NCI-H774 (cell line): ENCODE data around the gene AP2A2.

ENCODE experiments used
- DNase-seq: peaks from one replicate; lab custom pipeline; 2025; lab: John Stamatoyannopoulos, UW

AP2A2 gene

DNA sequence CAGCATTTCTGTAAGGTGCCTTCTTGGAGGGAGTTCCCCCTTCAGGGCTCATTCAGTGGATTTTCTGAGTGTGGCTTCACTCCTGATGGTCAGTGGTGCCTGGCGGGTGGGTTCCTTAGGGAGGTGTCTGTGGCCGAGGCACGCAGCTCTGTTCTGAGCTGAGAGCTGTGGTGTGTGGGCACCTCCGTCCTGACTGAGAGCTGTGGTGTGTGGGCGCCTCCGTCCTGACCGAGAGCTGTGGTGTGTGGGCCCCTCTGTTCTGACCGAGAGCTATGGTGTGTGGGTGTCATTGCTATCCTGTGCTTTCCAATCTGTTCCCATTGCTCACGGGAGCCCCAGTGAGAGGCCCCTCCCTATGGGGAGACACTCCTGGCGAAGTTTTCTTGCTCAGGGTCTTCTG is 71.0 kb downstream of the AP2A2 start:
- no peak for DNase-seq

DNA sequence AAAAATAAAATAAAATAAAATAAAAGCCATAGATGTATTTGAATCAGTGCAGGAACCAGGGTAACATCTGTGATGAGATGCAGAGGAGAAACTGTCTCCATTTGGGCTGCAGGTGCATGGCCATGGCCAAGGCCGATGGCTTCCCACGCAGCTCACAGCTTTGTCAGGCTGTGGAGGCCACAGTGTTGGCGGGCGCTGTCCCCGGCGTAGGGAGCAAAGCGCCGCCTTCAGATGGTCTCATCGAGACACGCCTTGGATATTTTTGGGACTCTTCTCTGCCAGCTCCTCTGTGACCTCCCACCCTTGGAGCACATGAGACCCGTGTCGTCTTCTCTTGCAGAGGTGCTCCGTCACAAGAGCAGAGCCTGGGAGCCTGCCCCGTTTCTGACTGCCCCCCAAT is 72.2 kb downstream of the AP2A2 start:
- no peak for DNase-seq

DNA sequence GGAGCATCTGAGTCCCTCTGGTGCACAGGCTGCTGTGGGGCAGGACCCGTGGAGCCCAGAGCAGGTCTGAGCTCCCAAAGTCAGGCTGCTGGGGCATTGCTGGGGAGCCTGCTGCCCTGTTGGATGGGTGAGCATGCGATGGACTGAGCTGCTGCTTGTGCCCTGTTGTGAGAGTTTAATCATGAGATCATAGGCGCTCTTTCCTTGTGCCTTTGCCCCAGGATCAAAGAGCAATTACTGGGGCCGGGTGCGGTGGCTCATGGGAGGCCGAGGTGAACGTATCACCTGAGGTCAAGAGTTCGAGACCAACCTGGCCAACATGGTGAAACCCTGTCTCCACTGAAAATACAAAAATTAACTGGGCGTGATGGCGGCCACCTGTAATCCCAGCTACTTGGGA is 73.3 kb downstream of the AP2A2 start:
- no peak for DNase-seq

DNA sequence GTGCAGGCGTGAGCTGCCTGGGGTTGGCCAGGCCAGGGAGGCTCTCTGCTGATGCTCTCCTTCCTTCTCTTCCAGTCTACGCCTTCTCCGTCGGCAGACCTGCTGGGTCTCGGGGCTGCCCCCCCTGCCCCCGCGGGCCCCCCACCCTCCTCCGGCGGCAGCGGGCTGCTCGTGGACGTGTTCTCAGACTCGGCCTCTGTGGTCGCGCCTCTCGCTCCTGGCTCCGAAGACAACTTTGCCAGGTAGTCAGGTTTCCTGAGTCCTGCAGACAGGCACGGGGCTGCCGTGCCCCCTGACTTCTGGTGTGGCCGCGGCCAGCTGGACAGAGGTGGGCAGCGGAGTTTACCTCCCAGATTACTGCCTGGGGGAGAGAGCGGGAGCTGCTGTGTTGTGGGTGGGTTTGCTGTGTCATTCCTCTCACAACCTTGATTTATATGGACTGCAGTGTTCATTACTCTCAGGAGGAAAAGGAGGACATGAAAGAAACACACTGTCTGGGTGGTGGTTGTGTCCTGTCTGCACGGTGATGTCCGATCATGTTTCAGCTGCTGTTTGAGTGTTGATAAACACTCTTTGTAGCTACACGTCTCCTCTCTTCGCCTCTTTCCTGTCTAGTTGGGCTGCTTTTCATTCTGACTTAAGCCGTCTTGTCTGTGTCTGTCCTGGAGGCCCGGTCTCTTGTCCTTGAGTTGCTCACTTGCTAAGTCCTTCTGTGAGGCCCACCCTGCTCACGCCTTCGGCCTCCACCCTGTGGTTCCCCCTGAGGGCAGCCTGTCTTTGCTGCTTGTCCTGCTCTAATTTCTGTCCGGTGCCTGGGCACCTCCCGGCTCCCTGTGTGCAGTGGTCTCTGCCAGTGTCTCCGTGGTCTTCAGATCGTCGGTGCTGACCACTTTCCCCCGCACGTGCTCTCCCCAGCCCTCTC is 74.9 kb downstream of the AP2A2 start:
- DNase-seq, result no peak

DNA sequence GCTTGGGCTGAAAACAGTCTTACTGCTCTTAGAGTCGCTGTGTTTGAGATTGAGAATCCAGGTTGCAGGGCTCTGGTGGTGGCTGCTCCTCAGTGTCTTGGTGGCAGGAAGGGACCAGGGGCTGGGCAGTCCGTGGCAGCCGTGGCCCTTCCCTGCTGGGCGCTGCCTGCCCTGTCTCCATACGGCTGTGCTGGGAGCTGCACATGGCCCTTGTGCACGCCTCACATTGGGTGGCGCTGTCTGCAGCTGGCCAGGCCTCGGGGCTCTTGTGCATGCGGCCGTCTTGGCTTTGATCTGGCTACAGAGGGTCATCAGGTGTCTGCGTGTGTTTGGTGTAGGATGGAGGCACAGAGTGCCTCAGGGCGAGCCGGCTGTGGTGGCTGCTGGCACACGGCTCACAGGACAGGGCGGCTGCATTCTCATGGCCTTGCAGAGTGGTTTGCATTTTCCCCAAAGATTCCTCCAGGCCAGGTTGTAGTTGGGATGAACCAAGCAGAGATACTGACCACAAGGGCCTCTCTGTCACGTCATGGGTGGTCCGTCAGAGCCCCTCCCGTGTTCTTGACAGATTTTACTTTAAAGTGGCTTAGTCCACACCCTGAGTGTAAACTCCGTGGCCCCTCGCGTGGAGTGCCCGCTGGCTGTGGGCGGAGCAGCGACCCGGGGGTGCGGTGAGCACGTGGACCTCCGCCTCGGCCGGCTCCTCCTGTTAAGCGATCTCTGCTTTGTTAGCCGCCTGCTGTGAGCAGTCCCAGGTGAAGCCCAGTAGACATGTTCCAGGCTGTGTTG is 76.1 kb downstream of the AP2A2 start:
- no peak for DNase-seq

DNA sequence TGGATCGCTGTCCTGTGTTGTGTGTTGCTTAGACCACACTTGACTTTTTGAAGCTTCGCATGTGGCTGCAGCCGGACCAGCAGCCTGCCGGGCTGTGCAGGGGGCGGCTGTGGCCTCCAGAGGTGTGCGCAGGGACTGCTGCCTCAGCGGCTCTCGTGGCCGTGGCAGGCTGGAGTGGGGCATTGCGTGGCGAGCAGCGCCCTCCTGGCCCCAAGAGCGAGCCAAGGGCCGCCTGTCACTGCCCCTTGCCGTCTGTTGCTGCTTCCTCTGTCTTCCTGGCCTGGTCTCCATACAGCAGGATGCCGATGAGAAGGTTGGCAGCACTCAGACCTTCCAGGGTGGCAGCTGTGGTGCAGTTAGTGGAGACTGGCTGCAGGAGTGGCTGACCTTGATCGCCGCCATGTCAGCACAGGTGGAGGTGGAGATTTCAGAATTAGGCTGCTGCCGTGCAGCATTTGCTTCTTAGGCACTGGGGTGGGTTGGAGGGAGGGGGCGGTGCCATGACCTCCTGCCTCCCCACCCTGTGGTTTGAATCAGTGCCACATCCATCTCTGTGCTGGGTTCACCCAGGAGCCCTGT is 76.8 kb downstream of the AP2A2 start:
- DNase-seq, result no peak

DNA sequence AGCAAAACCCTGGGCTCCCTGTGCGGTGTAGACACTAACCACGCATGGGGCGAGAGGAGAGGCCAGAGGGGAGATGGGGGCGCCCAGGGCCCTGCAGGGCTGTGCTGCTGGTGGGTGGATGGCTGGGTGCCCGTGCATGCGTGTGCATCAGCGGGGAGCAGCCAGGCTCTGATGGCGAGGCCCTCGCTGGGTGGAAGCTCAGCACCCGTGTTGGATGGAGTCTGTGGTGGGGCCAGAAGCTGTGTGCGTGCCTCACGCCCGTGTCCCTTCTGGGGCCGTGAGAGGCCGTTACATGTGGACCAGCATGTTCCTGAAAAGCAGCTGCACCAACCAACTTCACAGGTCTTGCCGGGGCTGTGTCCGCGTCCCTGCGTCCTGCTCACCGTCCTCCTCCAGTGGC is 77.5 kb downstream of the AP2A2 start:
- DNase-seq, result no peak

DNA sequence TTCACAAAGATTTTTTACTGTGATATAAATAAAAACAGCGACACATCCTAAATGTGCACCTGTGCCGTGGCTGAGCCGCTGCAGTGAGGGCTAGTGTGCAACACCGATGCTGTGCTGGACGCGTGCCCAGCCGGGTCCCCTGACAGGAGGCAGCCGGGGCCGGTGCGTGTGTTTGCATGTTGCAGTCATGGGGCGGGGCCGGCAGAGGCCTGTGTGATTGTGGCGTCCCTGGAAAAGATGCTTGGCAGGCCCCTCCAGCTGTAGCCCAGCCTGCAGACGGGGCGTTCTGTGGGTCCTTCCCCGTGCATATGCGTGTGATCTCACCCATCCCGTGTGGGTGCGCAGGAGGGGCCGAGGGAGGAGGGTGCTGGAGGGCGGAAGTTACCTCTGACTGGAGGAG is 80.3 kb downstream of the AP2A2 start:
- no peak for DNase-seq

DNA sequence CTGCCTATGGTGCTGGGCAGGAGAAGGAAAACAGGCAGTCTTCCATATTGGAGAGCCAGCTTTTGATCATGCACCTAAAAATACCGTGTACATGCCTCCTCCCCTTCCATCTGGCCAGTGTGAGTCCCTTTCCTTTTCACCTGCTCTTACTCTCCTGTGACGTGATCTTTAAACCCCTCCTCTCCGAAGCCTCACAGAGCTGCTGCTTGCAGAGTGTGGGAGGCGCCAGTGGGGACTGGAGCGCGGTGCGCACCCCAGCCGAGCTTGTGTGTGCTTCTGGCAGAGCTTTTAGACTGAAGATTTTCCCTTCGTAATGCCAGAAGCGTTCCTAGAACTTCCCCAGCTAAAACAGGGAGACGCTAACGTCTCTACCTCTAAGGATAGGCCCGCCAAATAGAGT is 81.1 kb downstream of the AP2A2 start:
- DNase-seq, result no peak

DNA sequence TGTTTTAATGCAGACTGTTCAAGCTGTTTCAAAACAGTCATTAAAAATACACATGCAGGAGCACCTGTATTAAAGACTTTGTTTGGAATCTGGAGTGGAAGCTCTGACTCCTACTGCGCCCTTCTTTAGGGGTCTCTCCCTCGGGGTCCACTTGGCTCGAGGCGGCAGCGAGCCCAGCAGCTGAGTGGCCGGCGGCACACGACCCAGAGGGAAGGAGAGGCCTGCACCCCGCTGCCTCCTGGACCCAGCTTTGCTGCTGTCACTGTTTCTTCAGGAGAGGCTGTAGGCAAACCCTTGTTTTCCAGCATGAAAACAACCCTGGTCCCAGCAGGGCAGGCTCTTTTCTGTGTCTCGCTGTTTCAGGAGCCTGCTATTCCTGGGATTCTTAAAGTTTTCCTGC is 81.6 kb downstream of the AP2A2 start:
- no peak for DNase-seq

DNA sequence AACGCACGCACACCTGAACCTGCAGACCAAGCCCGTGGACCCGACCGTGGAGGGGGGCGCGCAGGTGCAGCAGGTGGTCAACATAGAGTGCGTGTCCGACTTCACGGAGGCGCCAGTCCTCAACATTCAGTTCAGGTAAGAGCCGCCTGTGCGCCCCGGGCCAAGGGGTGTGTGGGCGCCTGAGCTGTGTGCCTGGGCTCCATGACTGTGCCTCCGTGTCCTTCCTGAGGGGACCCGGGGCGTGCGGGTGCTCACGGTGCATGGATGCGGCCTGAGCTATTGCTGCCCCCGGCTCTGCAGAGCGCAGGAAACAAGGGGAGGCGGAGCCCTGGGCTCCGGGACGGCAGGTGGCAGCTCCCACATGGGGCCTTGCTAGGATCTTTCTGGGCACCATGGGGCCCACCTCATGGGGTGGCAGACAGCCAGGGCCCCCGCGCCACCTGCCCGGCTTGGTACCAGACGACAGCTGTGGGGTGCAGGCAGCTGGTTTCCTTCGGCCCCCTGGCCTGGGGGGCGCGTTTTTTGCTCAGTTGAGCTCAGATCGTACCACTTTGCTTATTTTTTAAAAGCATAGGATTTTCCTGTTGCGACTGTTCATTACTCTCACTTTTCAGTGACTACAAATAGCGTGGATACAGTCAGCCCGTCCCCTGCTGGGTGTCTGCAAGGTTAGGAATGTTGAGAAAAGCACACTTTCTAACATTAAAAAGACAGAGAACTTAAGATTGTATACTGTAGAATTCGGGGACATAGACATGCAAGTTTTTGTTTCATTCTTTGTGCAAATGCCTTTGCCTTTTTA is 82.5 kb downstream of the AP2A2 start:
- no peak for DNase-seq

DNA sequence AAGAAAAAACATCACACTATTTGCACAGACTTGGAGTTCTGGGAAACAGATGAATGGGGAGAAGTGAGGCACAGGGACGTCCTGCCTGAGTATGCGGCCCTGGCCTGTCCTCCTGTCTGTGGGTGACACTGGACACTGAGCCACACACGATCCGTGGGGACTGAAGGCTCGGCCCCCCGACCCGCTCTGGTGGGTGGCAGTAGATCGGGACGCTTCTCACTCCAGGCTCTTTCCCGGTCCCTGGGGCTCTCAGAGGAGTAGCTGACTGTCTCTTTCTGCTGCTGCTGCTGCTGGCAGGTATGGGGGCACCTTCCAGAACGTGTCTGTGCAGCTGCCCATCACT is 83.1 kb downstream of the AP2A2 start:
- no peak for DNase-seq

DNA sequence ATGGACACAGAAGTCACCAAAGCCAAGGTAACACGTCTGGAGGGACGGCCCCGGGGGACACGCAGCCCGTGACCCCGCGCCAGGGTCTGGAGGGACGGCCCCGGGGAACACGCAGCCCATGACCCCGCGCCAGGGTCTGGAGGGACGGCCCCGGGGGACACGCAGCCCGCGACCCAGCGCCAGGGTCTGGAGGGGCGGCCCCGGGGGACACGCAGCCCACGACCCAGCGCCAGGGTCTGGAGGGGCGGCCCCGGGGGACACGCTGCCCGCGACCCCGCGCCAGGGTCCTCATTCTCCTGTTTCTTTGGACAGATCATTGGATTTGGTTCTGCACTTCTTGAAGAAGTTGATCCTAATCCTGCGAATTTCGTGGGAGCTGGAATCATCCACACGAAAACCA is 83.7 kb downstream of the AP2A2 start:
- DNase-seq, result no peak

DNA sequence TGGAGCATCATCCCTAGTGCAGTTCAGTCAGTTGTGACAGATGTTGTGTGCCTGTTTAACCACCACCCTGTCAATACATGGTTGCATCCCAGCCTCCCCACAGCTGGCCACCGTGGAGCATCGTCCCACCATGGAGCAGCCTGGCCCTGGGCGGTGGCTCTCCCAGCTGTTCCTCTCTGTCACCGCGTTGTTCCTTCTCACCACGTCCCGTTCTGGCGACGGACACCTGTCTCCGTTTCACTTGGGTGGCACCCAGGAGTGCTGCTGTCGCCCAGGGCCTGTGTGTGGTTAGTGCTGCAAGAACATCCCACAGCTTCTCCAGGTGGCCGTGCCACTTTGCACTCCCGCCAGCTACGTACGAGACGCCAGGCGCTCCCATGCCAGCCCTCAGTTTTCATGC is 84.3 kb downstream of the AP2A2 start:
- no peak for DNase-seq

DNA sequence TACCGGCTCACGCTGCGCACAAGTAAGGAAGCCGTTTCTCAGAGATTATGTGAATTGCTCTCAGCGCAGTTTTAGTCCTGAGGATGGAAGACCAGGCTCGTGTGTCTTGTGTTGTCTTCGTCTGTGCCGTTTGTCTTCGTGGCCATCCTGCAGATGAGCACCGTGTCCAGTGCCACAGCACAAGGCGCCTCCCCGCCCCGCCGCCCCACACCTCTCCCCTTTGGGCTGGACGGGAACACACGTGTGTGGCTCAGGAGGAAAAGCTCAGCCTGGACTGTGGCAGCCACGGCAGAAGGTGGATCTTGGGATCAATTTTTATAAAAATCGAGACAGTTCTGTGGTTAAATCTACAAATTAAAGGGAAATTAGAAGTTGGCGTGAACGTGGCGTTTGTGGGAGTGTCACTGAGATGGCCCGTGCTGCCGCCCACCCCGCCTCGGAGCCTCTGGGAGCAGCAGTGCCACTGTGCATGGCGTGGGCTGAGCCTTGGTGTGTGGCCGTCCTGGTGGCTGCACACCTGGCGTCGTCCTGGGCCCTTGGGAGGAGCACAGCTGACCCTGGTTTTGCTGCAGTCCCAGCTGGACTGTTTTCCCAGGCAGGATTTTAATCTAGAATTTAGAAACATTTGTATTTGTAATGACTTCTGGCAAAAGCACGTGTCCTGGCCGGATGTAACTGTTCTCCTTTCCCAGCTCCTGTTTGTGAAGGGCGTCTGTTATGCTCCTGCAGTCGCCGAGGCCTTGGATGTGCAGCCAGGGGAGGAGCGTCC is 85.1 kb downstream of the AP2A2 start:
- DNase-seq, result no peak

DNA sequence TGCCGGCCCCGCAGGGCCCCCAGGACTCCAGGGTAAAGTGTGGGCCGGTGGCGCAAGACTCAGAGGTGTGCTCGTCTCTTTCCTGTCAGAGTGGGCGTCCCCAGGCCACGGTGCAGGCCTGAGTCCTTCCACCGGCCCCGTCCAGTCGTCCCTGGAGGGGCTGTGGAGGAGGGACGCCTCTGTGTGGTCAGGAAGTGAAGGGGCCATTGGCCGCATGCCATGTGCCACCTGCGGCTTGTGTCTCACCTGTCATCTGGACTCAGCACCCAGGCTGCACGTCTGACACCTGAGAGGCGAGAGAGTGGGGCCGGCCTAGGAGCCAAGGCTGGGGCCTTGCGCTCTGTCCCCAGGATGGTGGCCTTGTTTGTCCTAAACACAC is 85.6 kb downstream of the AP2A2 start:
- DNase-seq, result no peak

DNA sequence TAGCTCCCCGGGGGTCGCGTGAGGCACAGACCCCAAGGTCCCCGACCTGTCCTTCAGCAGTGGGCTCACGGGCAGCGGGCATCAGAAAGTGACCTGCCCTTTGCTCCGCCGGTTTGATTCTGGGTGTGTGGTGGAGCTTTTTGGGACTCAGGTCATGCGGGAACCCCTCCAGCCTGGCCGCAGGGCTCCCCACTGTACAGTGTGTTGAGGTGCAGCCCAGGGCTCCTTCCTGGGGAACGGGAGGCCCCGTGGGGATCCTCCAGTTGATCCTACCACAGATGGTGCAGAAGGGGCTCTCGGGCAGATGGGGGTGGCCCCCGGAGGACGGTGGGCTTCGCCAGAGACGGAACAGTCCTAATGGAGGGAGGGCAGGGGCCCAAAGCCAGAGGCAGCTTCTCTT is 86.6 kb downstream of the AP2A2 start:
- DNase-seq, result no peak

DNA sequence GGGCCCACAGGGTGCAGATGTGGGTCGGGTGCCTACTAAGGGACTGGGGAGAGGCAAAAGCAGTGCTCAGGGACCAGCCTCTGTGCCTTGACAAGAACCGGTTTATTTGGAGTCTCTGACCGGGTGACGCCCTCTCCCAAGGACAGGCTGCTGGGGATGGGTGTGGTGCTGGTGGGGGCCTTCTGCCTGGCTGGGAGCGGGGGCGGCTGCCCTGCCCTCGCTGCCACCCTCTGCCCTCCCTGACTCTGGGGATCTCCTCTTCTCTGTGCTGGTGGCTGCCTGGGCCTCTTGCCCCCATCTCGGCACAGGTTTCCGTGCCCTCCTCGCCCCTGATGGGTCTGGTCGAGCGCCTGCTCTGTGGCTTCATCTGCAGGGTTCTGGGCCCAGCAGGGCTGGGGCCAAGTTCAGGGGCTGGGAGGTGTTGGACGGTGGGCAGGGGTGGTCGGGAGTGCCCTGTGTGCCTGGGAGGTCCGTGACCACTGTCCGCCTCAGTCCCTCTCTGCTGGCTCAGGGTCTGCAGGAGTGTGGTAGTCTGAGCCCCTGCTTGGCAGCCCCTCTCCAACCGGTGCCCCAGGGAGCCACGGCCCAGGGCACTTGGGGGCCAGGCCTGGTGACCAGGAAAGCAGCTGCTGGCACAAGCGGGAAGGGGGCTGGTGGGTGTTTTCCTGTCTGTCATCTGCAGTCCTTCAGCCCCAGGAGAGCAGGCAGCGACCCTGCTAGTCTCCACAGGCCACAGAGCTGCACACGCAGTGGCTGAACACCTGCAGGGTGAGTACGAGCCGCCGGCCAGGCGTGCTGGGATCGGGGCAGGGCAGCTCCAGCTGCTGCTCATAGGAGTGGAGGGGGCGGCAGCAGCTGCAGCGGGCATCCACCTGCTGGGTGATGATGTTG is 87.3 kb downstream of the AP2A2 start:
- no peak for DNase-seq

DNA sequence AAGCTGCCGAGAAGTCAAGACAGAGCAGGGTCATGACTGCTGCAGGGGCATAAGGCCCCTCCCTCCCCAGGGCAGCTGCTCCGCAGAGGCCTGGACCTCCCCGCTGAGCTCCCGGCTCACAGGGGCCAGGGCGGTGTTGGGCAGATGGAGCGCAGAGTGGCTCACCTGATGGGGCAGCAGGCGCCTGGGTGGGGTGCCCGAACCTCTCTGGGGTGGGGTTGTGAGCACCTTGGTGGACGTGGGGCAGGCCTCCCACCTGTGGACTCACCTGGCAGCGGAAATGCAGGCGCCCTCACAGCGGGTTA is 87.9 kb downstream of the AP2A2 start:
- DNase-seq, result no peak

DNA sequence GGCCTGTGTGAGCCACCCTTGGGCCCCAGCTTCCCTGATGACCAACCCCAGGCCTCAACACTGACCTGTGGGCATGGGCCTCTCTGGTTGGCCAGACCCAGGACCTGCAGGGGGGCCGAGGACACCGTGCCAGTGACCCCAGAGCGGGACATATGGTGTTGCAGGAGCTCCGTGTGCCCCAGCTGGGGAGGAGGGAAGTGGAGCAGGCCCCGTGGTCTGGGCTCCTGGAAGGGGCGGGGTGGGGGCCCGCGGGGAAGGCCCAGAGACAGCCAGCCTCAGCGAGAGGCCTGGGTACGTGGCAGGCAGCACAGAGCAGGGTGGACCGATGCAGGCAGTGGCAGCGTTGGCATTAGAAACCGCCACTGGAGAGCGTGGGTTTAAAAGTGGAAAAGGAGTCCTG is 88.6 kb downstream of the AP2A2 start:
- DNase-seq, result no peak

DNA sequence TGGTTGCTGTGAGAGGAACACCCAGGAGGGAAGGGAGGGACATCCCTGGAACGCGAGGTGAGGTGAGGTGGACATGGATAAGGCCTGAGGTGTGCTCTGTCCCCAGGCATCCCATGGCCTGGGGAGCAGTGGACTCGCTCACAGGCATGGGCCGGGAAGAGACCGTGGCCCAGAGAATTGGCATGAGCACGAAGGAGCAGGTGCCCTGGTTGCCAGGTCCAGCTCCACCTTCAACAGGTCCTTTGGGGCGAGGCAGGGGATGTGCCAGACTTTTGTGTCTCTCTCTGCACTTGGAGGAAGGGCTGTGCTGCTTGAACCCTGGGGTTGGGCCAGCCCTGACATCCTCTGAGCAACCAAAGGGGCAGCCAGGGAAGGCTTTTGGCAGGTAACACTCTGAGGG is 89.4 kb downstream of the AP2A2 start:
- DNase-seq, result no peak
